Activated gamma-delta T cell treated with Interleukin-2 at 50 U/mL for 16 hours (primary cell): ENCODE data around the gene DGKG.
A peak's percentile ranks its signal among the peaks of the same experiment; 100 is the strongest.

ENCODE experiments used
- DNase-seq: peaks from one replicate; pipeline ENCODE4 v3.0.0-alpha.2; 2020

The DGKG gene

DNA sequence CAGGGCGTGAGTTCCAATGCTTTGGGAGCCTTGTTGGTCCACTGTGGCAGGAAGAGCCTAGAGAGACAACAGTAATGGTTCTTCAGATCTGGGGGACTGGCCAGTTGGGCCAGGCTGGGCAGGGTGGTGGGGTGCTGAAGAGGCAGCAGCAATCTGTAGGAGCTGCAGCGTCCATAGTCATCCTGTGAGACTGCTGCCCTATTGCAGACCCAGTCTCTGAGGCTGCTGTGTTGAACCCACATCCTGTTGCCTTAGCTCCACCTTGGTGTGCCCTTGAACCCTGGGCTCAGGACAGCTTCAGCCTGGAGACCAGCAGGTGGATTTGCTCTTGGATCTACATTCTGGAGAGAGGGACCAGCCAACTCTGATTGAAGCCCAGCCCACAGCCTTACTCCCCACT lies 229.5 kb downstream of the DGKG start:
- DNase-seq: no peak

DNA sequence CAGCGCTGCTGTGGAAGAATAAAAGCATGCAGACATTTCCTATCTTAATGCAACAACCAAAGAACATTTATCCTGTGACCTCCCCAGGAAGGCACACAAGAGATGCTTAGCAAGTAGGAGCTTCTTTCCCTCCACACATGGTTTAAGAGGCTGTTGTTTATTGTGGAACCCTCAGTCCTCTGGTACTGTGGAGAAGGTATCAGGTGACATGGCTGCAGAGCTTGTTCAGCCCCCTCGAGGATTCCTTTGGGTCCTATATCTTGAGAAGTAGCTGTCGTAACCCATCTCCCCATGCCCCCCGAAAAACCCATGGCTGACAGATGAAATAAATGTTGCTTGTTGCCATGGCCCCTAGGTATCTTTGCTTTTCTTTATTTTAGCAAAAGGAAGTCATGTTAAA lies 232.8 kb downstream of the DGKG start:
- DNase-seq: no peak

DNA sequence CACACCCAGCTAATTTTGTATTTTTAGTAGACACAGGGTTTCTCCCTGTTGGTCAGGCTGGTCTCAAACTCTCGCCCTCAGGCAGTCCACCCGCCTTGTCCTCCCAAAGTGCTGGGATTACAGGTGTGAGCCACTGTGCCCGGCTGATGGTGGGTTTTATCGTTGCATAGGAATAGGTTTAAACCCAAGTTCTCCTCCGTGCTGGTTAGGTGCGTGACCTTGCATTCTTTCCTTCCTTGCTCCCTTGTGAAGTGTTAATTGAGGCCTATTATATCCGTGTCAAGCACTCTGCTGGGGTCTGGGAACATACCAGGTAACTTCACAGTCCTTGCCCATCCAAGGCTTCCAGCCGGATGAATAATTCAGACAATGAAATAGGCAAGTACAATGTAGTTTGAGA lies 233.9 kb downstream of the DGKG start:
- DNase-seq: no peak

DNA sequence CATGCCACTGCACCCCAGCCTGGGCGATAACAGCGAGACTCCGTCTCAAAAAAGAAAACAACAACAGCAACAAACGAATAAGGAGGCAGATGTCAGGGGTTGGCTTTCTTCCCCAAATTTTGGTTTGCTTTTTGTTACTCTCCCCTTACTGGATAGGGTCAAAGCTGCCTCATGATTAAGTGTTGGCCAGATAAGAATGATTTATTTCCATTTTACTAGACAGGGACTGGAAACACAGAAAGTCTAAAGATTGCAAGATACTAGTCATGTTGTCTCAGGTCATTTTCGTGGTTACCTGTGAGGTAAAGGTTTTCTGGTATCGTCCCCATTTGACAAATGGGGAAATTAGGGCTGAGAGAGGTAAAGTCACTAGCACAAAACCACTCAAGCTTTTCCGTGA lies 234.6 kb downstream of the DGKG start:
- DNase-seq: no peak

DNA sequence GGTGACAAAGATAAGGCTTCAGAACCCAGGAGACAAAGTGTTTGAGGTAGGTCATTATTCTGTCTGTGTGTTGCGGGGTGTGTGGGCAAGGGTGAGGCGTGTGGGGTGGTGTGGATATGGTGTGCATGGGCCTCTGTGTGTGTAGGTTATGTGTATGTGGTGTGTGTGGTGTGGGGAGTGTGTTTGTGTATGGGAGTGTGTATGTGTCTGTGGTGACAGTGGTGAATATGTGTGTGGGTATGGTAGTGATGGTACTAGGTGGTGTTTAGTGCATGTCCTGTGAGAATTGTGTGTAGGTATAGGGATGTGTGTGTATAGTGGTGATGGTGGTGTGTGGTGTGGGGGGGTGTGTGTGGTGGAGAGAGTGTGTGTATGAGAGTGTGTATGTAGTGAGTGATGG lies 236.9 kb downstream of the DGKG start:
- no peak for DNase-seq

DNA sequence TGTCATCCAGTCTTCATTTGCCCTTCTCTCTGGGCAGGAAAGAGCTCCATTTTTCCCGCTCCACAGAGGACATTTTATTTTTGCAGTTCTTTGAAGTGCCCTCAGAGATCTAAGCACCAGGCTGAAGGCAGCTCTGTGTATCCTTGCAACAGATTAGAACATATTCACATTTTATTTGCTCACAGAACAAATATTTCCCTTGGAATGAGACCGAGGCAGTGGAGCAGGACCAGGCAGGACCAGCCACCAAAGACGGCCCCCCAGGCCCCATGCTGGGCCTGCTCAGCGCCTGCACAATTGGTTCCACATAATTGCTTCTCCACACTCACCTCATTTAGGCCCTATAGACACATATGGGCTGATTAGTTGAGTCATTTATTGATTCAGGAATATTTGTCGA lies 237.4 kb downstream of the DGKG start:
- no peak for DNase-seq

DNA sequence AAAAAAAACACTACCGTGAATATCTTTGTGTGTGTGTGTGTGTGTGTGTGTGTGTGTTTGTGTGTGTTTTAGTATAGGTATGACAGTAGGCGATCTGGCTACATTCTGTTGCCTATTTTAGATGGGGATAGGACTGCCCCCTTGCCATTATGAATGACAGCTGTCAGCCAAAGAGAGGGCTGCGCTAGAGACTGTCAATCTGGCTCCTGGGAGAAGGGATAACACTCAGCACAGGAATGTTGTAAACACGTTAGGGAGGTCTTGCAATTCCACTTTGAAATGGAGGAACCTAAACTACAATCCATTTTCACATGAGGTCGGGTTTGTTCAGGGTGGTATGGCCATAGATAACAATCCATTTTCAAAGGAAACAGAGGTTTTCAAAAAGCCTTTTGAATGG lies 239.0 kb downstream of the DGKG start:
- no peak for DNase-seq

DNA sequence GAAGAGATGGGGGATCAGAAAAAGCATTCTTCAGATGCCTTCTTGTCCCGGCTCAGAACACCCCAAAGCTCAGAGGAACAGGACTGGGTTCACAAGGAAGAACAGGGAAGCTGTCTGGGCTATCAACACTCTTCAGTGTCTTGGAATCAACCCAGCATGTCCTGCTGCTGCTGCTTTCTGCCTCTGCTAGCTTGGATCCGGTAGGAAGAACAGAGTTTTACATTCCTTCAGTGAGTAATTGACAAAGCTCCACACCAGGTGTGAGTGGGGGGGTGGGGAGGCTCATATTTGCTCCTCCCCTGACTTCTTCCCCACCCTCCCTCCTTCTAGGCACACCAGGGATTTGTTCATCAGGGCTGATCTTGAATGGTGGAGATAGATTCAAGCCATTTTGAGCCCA lies 240.1 kb downstream of the DGKG start:
- no peak for DNase-seq

DNA sequence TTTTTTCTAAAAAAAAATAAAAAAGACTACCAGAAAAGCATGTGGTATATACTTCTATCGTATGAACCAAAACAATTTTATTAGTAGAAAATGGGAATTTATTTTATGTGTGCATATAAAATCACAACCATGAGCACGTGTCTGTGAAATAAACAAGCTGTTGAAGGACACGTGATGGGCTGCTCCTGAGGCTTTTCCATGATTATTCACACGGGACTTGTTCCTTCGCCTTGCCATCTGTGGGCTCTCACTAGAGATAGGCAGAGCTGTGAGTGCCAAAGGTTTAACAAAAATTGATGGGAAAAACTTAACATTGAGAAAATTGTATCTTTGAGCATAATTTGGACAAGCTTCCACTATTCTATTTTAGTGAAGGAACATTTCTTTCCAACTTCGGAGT lies 240.8 kb downstream of the DGKG start:
- no peak for DNase-seq

DNA sequence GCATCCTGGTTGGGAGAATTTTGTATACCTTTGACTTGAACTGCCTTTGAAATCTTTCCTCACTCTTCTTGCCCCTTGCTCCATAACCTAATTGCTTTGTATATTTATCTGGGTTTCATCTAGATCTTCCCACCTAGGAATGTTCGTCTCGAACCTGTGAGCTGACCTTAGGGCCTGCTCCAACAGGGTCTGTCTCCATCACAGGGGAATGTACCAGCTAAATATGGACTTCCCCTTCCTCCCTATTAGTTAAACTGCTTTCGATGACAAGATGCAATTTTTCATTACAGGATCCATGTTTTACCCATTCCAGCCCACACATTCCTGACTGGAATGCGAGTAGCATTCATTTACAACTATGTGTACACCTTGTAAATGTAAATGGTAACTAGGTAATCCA lies 242.5 kb downstream of the DGKG start:
- no peak for DNase-seq

DNA sequence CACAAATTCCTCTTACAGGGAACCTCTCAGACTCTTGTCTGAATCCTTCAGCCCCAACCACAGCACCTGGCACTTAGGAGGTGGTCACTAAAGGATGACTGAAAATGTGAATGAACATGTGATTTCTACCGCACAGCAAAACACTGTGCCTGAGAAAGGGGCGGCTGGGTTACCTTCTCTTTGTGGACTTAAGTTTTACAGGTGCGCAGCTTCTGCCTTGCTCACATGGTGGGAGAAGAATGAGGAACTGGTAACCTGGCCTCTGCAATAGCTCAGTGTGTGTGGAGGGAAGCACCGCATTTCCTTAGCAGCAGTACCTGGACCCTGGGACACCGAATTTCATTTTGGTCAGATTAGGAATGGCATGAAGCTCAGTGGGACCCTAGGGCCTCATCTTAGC lies 243.3 kb downstream of the DGKG start:
- no peak for DNase-seq

DNA sequence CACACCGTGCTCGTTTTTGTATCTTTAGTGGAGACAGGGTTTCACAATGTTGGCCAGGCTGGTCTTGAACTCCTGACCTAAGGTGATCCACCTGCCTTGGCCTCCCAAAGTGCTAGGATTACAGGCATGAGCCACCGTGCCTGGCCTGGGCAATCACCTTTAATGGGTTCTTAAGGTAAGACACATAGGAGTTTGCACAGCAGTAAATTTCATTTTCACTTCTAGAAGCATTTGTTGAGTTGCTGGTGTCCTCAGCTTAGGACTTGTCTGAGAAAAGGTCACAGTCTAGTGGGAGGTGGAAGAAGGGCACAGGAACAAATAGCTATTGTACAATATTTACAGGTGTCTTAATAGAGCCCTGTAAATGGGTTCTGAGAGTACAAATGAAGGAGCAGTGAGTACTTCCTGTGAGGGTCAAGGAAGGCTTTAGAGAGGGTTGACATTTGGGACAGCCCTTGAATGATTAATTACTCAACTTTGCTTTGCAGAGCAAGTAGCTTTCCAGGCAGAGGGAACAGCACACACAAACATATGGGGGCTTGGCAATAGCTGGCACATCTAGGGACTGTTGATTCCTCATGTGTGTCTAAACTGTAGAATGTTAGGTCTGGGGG lies 244.4 kb downstream of the DGKG start:
- DNase-seq: no peak

DNA sequence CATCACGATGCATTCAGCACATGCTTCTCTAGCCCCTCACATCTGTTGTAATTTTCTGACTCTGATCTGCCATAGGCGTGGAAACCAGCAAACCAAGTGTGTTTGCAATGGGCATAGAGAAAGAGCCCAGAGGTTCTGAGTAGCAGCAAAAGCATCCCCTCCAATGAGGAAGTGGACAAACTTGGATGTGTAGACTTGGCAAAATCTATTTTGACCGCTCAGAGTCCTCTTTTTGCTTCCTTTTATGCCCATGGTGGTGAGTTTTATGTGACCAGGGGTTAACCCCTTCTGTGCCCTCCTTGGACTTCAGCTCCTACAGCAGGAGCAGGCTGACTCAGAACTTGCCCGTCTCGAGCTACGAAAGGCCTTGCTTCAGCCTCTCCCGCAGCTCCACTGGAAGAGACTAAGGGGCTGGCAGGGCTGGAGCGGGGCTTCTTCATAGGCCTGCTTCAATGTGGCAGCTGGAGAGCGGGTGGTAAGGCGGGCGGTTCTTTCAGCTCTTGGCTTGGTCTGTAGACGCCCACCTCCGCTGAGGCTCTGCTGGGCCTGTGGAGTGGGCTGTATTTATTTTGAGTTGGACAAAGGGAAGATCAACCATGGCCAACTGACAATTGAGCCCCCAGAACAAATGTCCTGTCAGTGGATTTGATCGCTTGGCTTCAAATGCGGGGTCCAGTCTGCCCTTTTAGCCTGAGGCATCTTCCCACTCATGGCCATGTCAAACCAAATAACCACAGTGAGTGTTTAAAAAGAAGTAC lies 246.6 kb downstream of the DGKG start:
- no peak for DNase-seq

DNA sequence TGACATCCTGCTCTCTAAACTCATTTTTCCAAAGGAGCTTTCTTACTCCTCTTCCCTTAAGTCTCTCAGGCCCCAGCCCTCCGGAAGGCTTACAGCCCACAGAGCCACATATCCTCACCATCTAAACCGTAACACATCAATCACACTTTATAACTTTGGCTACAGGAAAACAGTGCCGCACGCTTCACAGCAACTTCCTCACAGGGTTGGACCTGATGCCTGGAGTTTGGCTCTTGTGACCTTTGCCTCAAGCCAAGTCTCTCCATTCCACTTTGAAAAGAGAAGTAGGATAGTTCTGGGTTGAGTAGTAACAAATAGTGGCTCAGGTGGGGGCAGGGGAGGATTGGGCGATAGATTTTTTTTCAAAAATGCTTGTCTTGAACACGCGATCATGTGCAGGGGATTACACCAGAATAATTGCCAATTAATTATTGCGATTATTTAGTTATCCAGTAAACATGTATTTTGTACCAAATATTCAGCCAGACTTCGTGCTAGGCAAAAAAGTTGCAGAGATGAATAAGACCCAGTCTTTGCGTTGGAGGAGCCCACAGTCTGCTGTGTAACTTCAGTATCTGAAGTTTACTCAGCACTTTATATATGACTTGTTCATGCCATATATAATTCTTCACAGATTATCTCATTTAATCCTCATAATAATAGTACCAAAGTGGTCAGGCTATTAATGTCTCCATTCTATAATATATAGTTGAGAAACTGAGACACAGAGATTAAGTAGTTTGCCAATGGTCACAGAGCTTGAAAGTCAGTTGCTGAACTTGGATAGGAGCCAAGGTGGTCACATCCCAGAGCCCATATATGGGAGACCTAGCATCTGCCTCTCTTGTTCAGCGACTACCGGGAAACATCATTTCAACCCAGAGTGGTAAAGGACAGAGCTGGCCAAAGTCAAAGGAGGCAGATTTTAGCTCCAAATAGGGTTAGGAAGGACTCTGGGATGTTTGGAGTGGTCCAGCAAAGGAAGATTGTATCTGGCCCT lies 250.8 kb downstream of the DGKG start:
- DNase-seq: no peak

DNA sequence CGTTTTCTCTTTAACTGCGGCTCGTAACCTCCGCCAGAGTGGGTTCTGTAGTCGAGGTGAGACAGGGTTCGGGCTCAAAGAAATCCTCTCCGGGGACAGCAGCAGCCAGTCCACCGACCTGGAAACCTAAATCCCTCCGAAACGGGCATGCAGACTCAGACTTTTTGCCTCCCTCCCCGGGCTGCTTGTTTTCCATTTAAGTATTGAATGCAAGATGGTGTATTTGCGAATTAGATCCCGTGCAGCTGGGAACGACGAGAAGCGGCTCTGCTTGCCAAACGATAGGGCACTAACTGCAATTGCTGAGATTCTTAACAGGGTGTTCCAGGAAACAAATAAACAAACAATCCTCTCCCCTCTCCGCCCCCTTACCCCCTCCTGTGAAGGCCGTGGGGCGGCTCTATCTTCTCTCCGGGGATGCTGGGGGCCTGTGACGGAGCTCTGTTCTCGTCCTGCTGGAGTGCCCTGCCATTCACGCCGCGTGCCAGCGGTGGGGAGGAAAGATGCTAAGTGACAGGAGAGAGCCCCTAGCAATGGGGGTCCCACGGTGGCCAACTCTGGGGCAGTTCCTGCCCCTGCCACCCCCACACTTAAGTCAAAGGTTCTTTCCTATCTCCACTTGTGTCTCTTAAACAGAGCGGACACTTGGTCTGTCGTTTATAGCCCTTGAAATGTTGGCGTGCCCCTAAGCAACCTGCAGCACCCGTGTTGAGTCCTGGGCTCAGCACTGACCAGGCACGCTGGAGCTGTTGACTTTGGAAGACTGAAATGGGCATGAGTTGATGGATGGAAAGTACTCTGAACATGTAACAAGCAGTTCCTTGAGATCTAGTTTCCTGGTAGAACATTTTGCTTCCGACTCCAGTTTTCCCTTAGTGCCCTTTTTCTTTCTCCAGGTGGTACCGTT lies 251.9 kb downstream of the DGKG start:
- DNase-seq: no peak

DNA sequence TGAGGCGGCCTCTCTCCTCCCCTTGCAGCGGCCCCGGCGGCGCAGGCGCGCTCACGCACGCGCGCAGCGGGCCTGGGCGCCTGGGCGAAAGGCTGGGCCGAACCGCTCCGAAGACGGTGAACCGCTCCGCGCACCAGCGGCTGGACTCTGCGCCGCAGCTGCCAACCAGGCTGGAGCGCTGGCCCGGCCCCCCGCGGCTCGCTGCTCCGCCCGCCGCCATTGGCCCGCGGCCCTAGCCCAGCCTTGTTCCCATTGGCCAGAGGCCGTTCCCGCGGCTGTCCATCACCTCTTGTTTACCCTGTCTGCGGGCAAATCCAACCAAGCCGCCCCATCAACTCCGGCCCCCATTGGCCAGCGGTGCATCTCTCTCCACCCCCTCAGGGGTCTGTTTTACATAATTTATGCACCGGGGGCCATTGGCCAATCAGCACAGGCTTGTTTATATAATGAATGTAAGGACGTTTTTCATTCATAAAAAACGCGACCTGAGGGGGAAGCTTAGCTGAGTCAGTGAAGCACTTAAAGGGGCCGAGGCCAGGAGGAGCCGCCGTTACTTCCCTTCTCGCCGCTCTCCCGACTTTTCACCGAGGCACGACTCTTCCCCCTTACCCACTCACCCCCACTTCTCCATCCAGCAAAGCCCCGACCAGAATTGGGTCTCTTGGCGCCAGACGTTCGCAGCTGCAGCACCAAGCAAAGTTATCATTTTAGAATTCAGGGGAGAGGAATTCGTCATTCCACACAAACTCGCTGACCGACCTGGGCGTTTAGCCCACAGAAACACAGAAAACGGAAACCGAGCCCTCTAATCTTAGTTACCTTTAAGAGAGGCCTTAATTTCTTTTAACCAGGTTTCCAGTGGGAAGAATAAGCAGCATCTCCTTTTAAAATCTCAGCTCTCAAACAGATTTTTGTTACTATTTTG lies 252.8 kb downstream of the DGKG start, which contains the start of gene ETV5:
Gene ETV5 (minus strand): TSS at position 149 of the 925 bp plus-strand sequence. CDS start 3,221 bp downstream, outside the sequence.
- peak; percentile 86 for DNase-seq

DNA sequence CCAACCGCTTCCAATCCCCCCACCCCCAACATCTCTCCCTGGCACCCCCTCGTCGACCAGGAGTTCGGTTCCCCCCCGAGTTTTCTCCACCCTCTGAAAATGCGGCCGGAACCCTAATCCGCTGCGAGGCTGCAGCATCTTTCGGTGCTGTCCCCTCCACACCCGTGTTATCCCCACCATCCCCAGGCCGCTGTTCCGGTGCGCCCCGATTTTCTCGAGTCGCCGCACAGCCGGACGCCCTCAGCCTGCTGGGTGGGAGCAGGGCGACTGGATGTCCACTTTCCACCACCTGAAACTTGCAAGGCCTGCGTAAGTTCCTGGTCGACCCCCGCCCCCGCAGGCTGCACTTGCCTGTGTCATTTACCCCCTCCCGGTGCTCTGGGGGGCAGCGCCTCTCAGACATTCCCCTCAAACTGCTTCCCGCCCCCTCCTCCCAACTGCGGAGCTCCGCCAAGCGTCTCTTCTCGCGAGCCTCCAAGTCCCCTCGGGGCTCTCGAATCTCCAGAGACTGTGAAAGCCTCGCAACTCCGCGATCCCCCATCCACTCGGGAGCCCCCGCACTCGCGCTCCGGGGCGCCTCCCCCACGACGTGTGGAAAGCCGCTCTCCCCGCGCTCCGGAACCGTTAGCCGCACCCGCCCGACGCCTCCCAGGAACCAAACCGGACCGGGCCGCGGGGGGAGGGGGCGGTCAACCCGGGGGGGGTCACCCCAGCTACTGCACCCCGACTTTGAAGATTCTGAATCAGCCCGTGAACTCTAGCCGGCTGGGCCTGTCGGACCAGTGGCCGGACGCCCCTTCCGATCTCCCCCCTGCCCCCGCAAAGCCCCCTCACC lies 253.7 kb downstream of the DGKG start:
- no peak for DNase-seq

DNA sequence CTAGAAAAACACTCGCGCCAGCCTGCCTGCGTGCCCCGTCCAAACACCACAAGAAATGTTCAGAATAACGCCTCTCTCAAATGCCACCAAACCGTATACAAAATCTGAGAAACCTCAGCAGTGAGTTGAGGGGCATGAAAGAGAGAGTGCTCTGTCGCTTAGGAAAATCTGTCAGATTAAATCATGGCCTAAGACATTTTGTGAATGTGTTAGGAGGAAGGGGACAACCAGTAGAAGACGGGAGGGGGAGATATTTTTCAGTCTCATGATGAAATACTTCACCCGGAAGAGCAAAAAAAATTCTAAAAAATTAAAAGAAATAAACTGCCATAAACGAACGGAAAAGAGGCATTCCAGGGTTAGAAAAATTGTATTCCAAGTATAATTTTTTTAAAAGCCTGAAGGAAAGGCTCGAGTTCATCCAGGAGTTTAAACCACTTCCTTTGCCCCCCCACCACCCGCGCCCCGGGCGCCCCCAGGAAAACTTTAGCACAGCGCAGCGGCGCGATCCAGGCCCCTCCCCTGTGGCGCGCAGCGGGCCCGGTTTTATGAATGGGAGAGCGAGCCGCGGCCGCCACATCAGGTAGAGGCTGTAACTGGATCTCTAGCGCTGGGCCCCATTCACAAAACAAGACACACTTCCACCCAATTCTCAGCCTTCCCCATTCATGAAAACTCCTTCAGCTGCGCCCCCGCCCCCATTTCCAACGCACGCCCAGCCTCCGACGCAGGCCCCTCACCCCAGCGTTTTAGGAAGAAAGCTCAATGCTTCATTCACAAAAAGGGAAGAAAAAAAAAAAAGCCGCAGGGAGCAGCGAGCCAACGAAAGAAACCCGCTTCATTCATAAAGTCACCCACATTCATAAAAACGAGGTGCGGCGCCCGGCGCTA lies 254.6 kb downstream of the DGKG start:
- DNase-seq: peak; percentile 51

DNA sequence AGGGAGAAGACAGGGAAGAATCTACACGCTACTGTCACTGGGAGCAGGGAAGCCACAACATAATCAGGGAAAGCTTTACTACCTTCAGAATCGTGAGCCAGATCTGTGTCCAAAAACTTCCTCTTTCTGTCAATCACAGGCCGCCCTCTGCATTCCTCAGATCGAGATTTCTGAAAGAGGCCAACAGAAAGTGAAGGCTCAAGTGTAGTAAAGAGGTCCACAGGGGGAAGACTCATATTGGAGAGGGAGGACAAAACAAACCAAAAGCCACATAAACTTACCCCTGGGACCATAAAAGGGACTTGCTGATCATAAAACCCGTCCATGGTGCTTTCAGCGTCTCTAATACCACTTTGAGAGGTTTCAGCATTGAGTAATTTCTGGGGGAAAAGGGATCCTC lies 256.5 kb downstream of the DGKG start:
- no peak for DNase-seq
